GM21367 (cell line): ENCODE data around the gene WNK2.
"Not testable (repeated sequence)": the region's sequence is repeated elsewhere in the genome, so short reads cannot be mapped to it uniquely, and the experiment has no call there.

Source experiments
- ATAC-seq: cut with Tn5 transposase; IDR thresholded peaks from one replicate; pipeline ENCODE4 v1.9.1; 2021; ENCODE audit not compliant: unreplicated experiment

WNK2 gene

GRCh38 chr9:93324191-93324834 lies 140.4 kb downstream of the WNK2 start:
- ATAC-seq: no peak

GRCh38 chr9:93325307-93326035 lies 141.5 kb downstream of the WNK2 start:
- no peak for ATAC-seq

GRCh38 chr9:93326056-93326455 lies 142.1 kb downstream of the WNK2 start:
- no peak for ATAC-seq

GRCh38 chr9:93326654-93327053 lies 142.7 kb downstream of the WNK2 start:
- no peak for ATAC-seq

GRCh38 chr9:93329629-93330280 lies 145.8 kb downstream of the WNK2 start:
- ATAC-seq: no peak

- ATAC-seq: no peak
These were observed 148.4 kb downstream of the WNK2 start for GRCh38 chr9:93332317-93332716.

- no peak for ATAC-seq
These were observed 152.8 kb downstream of the WNK2 start for GRCh38 chr9:93336720-93337119.

- ATAC-seq: not testable (repeated sequence)
These were observed 154.3 kb downstream of the WNK2 start for GRCh38 chr9:93338196-93338595.

GRCh38 chr9:93340091-93340490 lies 156.2 kb downstream of the WNK2 start:
- no peak for ATAC-seq

GRCh38 chr9:93341820-93342219 lies 157.9 kb downstream of the WNK2 start:
- not testable (repeated sequence) for ATAC-seq

GRCh38 chr9:93342428-93342827 lies 158.5 kb downstream of the WNK2 start:
- ATAC-seq: not testable (repeated sequence)

GRCh38 chr9:93343663-93344062 lies 159.7 kb downstream of the WNK2 start:
- no peak for ATAC-seq

- no peak for ATAC-seq
These were observed 161.8 kb downstream of the WNK2 start for GRCh38 chr9:93345643-93346230.

- no peak for ATAC-seq
These were observed 162.5 kb downstream of the WNK2 start for GRCh38 chr9:93346231-93347112.

- ATAC-seq: not testable (repeated sequence)
These were observed 163.5 kb downstream of the WNK2 start for GRCh38 chr9:93347371-93347975.

- not testable (repeated sequence) for ATAC-seq
These were observed 169.7 kb downstream of the WNK2 start for GRCh38 chr9:93353413-93354310.

GRCh38 chr9:93354451-93354850 lies 170.5 kb downstream of the WNK2 start:
- ATAC-seq: no peak

GRCh38 chr9:93355827-93356226 lies 171.9 kb downstream of the WNK2 start:
- ATAC-seq: no peak

- ATAC-seq: no peak
These were observed 173.7 kb downstream of the WNK2 start for GRCh38 chr9:93357649-93358048.
